ENCODE data around the gene CSTF2. TPM values are rescaled to one million over a fixed set of nuclear protein-coding genes. Genes with fewer than 3 reads are reported as not detected.

The CSTF2 gene
- polyA plus RNA-seq, 1 donor (not counting 4 experiments of a cell fraction or from before 2014, with no cell fraction given): 29.5 TPM

- no peak for FAIRE-seq
- Histone ChIP-seq H4K20me1 (ENCODE audit: control insufficient read depth, extremely low read depth, insufficient read depth, low read length) (no peaks in the 10 kb centered on the region), H3K27ac (ENCODE audit: control insufficient read depth, insufficient read depth, low read length) (no peak overlapping the region), H2AFZ (ENCODE audit: control insufficient read depth, low read length) (no peak overlapping the region), H3K36me3 (ENCODE audit: control insufficient read depth in 2 of 2, extremely low read depth in 1 of 2, insufficient read depth in 2 of 2, low read length in 2 of 2) (no peaks in the 10 kb centered on the region), H3K4me1 (ENCODE audit: control insufficient read depth, extremely low read depth, insufficient read depth, low read length) (no peaks in the 10 kb centered on the region), H3K9ac (ENCODE audit: control insufficient read depth, extremely low read depth, insufficient read depth, low read length) (no peak overlapping the region), H3K4me3 (ENCODE audit: control insufficient read depth in 2 of 3, extremely low read depth in 1 of 3, insufficient read depth in 2 of 3, low read depth in 1 of 3, low read length in 3 of 3) (no peak overlapping the region), H3K79me2 (ENCODE audit: control insufficient read depth, insufficient read depth, low read length) (no peaks in the 10 kb centered on the region), H3K9me3 (ENCODE audit: control insufficient read depth, low read depth, low read length) (no peaks in the 10 kb centered on the region), H3K4me2 (ENCODE audit: control insufficient read depth, extremely low read depth, insufficient read depth, low read depth, low read length) (no peak overlapping the region), H3K9me1 (ENCODE audit: control insufficient read depth, extremely low read depth, insufficient read depth, low read length) (no peaks in the 10 kb centered on the region), H3K27me3 (ENCODE audit: control insufficient read depth, extremely low read depth, insufficient read depth, low read length) (no peaks in the 10 kb centered on the region)
- DNase-seq (ENCODE audit: low read depth, low spot score): no peak
- dilution Hi-C loops (cut with MboI; ENCODE audit: extremely low pct_ligation_motif_present, low sequenced_read_pairs): no loop called here
- TF ChIP-seq EZH2 (IDR thresholded peaks at IDR 0.05; ENCODE audit: low read length) (no peak), CTCF (optimal IDR thresholded peaks at IDR 0.05 in 1 of 3, IDR thresholded peaks at IDR 0.05 in 1 of 3, conservative IDR thresholded peaks at IDR 0.05 in 1 of 3; ENCODE audit: extremely low read depth in 1 of 3, insufficient read depth in 2 of 3, low read length in 3 of 3) (no peak)
Measured at GRCh38 chrX:100831219-100831946, 11.2 kb downstream of the CSTF2 start.

- Histone ChIP-seq H3K27ac (ENCODE audit: control insufficient read depth, insufficient read depth, low read length) (no peak overlapping the region), H3K4me3 (ENCODE audit: control insufficient read depth in 2 of 3, extremely low read depth in 1 of 3, insufficient read depth in 2 of 3, low read depth in 1 of 3, low read length in 3 of 3) (no peak overlapping the region), H3K27me3 (ENCODE audit: control insufficient read depth, extremely low read depth, insufficient read depth, low read length) (no peaks in the 10 kb centered on the region), H3K4me2 (ENCODE audit: control insufficient read depth, extremely low read depth, insufficient read depth, low read depth, low read length) (no peak overlapping the region), H4K20me1 (ENCODE audit: control insufficient read depth, extremely low read depth, insufficient read depth, low read length) (no peaks in the 10 kb centered on the region), H3K9ac (ENCODE audit: control insufficient read depth, extremely low read depth, insufficient read depth, low read length) (no peak overlapping the region), H3K9me1 (ENCODE audit: control insufficient read depth, extremely low read depth, insufficient read depth, low read length) (no peaks in the 10 kb centered on the region), H3K79me2 (ENCODE audit: control insufficient read depth, insufficient read depth, low read length) (no peaks in the 10 kb centered on the region), H3K4me1 (ENCODE audit: control insufficient read depth, extremely low read depth, insufficient read depth, low read length) (no peaks in the 10 kb centered on the region), H3K9me3 (ENCODE audit: control insufficient read depth, low read depth, low read length) (no peaks in the 10 kb centered on the region), H3K36me3 (ENCODE audit: control insufficient read depth in 2 of 2, extremely low read depth in 1 of 2, insufficient read depth in 2 of 2, low read length in 2 of 2) (no peaks in the 10 kb centered on the region), H2AFZ (ENCODE audit: control insufficient read depth, low read length) (no peak overlapping the region)
- TF ChIP-seq EZH2 (IDR thresholded peaks at IDR 0.05; ENCODE audit: low read length): no peak
- TF ChIP-seq CTCF (optimal IDR thresholded peaks at IDR 0.05 in 1 of 3, IDR thresholded peaks at IDR 0.05 in 1 of 3, conservative IDR thresholded peaks at IDR 0.05 in 1 of 3; ENCODE audit: extremely low read depth in 1 of 3, insufficient read depth in 2 of 3, low read length in 3 of 3): no peak
- DNase-seq (ENCODE audit: low read depth, low spot score) (no peak), FAIRE-seq (no peak)
- dilution Hi-C loops (cut with MboI; ENCODE audit: extremely low pct_ligation_motif_present, low sequenced_read_pairs): no loop called here
Measured at GRCh38 chrX:100850317-100850716, 30.1 kb downstream of the CSTF2 start.

Measured in keratinocyte (primary cell).